ENCODE data around the gene ZSWIM6.

- TF ChIP-seq, protein P1, sequence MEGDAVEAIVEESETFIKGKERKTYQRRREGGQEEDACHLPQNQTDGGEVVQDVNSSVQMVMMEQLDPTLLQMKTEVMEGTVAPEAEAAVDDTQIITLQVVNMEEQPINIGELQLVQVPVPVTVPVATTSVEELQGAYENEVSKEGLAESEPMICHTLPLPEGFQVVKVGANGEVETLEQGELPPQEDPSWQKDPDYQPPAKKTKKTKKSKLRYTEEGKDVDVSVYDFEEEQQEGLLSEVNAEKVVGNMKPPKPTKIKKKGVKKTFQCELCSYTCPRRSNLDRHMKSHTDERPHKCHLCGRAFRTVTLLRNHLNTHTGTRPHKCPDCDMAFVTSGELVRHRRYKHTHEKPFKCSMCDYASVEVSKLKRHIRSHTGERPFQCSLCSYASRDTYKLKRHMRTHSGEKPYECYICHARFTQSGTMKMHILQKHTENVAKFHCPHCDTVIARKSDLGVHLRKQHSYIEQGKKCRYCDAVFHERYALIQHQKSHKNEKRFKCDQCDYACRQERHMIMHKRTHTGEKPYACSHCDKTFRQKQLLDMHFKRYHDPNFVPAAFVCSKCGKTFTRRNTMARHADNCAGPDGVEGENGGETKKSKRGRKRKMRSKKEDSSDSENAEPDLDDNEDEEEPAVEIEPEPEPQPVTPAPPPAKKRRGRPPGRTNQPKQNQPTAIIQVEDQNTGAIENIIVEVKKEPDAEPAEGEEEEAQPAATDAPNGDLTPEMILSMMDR (conservative IDR thresholded peaks at IDR 0.05; ENCODE audit: low read depth, low read length): no peak
- TF ChIP-seq EZH2 (IDR thresholded peaks at IDR 0.05; ENCODE audit: low read length, unreplicated experiment): no peak
Observed at GRCh38 chr5:61468483-61468865, 136.4 kb downstream of the ZSWIM6 start.

Data from PC-3 (cell line).